A673 (cell line): Measurements from ENCODE around the gene SALL3.

ENCODE experiments used
- EZH2 ChIP-seq: fragments of 200-600 bp; sonication (generic); IDR thresholded peaks from 2 replicates; pipeline ENCODE4 v1.6.1; 2017; ENCODE audit warnings: borderline replicate concordance, low read depth, mild to moderate bottlenecking, mixed read lengths, antibody characterized with exemption, low read length; ENCODE audit not compliant: poor library complexity, severe bottlenecking
- TF ChIP-seq, protein P1 (sequence below): fragments of 300-800, 200-600 bp; sonication (generic); conservative IDR thresholded peaks from 2 replicates; pipeline ENCODE4 v1.5.1; 2017; ENCODE audit warnings: low read depth, mild to moderate bottlenecking, antibody characterized with exemption, low read length, moderate library complexity, mixed read lengths

DNA sequence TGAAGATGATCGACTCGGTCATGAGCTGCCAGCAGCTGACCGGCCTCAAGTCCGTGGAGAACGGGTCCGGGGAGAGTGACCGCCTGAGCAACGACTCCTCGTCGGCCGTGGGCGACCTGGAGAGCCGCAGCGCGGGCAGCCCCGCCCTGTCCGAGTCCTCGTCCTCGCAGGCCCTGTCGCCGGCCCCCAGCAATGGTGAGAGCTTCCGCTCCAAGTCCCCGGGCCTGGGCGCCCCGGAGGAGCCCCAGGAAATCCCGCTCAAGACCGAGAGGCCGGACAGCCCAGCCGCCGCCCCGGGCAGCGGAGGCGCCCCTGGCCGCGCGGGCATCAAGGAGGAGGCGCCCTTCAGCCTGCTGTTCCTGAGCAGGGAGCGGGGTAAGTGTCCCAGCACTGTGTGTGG lies 14.9 kb downstream of the SALL3 start:
- TF ChIP-seq, protein P1, sequence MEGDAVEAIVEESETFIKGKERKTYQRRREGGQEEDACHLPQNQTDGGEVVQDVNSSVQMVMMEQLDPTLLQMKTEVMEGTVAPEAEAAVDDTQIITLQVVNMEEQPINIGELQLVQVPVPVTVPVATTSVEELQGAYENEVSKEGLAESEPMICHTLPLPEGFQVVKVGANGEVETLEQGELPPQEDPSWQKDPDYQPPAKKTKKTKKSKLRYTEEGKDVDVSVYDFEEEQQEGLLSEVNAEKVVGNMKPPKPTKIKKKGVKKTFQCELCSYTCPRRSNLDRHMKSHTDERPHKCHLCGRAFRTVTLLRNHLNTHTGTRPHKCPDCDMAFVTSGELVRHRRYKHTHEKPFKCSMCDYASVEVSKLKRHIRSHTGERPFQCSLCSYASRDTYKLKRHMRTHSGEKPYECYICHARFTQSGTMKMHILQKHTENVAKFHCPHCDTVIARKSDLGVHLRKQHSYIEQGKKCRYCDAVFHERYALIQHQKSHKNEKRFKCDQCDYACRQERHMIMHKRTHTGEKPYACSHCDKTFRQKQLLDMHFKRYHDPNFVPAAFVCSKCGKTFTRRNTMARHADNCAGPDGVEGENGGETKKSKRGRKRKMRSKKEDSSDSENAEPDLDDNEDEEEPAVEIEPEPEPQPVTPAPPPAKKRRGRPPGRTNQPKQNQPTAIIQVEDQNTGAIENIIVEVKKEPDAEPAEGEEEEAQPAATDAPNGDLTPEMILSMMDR, result no peak
- TF ChIP-seq EZH2, result no peak
